Measurements from ENCODE around the gene HBE1.
"Not testable (repeated sequence)": the region's sequence is repeated elsewhere in the genome, so short reads cannot be mapped to it uniquely, and the experiment has no call there.

The HBE1 gene

GRCh38 chr11:5269715-5270147, at the start of gene HBE1:
Gene HBE1 (minus strand): TSS chr11:5269945. CDS start chr11:5269890, 55 bp downstream.
- no peak for DNase-seq

GRCh38 chr11:5317292-5317691, 47.5 kb upstream of the HBE1 start:
- DNase-seq, result no peak

DNA sequence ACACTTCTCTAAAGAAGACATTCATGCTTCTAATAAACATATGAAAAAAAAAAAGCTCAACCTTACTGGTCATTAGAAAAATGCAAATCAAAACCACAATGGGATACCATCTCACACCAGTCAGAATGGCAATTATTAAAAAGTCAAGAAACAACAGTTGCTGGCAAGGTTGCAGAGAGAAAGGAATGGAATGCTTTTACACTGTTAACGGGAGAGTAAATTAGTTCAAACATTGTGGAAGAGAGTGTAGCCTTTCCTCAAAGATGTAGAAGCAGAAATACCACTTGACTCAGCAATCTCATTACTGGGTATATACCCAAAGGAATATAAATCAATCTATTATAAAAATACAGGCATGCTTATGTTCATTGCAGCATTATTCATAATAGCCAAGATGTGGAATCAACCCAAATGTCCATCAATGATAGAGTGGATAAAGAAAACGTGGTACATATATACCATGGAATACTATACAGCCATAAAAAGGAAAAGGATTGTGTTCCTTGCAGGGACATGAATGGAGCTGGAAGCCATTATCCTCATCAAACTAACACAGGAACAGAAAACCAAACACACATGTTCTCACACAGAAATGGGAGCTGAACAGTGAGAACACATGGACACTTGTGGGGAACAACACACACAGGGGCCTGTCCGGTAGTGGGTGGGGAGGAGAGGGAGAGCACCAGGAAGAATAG, 43.7 kb upstream of the HBE1 start:
- not testable (repeated sequence) for DNase-seq

GRCh38 chr11:5310423-5310822, 40.7 kb upstream of the HBE1 start:
- no peak for DNase-seq

GRCh38 chr11:5307256-5308019, 37.7 kb upstream of the HBE1 start:
- no peak for DNase-seq

GRCh38 chr11:5304046-5304445, 34.3 kb upstream of the HBE1 start:
- DNase-seq, result no peak

DNA sequence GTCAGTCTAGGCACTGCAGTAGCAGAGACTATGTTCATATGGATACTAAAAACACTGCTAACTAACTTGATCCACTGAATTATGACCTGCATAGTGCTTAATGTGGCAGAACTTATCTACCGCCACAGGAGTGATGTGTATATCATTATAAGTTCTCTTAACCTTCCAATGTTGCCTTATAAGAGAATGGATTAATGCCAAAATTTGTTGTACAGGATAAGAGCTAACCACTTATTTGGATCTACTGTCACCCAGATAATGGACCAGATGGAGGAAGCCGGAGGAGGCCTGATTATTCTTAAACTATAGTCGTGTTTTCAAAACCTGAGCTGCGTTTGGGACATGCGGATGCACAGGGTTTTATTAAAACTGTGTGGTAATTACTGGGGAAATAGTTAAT, 33.9 kb upstream of the HBE1 start:
- DNase-seq, result no peak

DNA sequence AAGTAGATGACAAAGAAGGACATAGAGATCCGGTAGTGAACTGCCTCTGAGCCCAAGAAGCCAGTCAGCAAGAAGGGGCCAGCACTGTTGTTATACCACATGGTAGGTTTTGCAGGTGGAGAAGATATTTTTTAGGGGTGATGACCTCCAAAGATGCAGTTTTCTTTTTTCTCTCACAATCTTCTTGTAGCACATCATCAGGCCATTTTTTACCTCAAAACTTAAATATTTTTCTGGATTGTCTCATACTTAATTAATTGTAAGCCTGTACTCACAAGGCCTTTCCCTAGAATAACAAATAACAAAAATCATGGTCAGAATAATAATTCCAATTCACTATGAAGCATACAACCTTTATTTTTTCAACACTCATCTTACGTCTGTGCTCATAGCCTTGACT, 32.1 kb upstream of the HBE1 start, which contains the start of gene OR51B4:
Gene OR51B4, minus strand, starts transcription at position 101 of the 400 bp plus-strand sequence. Its CDS starts 0 bp downstream, at position 101.
- DNase-seq, result no peak

GRCh38 chr11:5300251-5300650, 30.5 kb upstream of the HBE1 start:
- DNase-seq, result no peak

DNA sequence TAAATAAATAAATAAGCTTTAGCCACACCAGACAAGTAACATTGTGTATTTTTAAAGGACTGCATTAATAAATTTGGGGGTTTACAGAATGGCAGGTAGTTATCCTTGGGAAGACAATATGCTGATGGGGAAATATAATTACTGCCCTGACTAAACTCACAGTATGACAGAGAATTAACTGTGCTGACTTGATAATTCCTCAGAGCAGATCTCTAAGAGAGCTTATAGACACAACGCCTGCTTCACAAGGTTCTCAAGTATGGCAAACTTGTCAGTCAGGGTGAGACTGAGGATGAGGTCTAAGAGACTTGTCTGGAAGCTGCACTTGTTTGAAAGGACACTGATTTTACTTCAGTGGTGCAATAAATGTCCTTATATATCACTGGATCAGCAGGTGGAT, 28.7 kb upstream of the HBE1 start:
- DNase-seq, result no peak

DNA sequence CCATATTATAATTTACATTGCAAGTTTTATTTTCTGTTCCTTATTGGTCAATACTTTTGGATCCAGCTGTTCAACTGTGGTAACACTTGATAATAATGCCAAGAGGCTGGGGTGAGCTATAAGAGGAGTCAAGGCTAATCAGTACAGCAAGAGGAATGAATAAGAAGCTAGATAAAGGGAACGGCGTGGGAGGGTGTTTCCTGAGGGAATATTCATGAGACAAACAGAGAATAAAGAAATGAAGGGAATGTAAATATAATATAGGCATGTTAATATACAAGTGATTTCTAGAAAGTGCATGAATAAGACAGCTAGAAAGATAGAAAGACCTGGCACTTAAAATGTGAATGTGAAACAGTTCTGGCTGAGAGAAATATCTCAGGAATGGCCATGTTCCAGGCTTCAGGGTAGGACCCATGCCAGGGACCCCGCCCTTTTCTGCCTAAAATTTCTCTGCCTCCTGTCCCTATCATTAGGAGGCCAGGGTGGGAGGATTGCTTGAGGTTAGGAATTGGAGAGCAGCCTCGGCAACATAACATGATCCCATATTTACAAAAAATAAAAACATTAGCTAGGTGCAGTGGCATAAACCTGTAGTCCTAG, 28.1 kb upstream of the HBE1 start:
- DNase-seq, result no peak

DNA sequence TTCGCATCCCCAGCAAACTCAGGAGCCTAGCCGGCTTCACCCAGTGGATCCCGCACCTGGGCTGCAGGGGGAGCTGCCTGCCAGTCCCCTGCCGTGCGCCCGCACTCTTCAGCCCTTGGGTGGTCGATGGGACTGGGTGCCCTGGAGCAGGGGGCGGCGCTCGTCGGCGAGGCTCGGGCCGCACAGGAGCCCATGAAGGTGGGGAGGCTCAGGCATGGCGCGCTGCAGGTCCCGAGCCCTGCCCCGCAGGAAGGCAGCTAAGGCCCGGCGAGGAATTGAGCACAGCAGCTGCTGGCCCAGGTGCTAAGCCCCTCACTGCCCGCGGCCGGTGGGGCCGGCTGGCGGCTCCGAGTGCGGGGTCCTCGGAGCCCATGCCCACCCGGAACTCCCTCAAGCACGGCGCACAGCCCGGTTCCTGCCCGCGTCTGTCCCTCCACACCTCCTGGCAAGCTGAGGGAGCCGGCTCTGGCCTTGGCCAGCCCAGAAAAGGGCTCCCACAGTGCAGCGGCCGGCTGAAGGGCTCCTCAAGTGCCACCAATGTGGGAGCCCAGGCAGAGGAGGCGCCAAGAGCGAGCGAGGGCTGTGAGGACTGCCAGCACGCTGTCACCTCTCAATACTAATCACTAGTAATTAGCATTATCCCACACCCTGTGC, 24.7 kb upstream of the HBE1 start:
- not testable (repeated sequence) for DNase-seq

GRCh38 chr11:5293028-5293427, 23.3 kb upstream of the HBE1 start:
- no peak for DNase-seq

- DNase-seq, result no peak
Observed at GRCh38 chr11:5291207-5291838, 21.6 kb upstream of the HBE1 start.

DNA sequence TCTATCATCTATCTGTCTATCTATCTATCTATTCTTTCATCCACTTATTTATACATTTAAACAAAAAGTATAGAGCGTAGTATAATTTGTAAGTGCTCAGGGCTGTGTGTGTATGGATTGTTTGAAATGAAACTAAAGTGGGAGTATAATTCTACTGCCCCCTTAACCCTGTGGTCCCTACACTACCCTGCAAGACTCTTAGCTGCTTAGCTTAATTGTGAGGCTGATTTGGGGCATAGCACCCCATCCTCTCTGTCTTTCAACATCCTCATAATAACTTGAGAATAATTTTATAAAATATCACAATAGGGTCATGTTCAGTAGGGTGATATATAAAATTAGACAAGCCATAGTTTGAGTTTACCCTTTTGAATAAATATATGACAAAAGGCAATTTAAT, 20.4 kb upstream of the HBE1 start:
- DNase-seq, result no peak

DNA sequence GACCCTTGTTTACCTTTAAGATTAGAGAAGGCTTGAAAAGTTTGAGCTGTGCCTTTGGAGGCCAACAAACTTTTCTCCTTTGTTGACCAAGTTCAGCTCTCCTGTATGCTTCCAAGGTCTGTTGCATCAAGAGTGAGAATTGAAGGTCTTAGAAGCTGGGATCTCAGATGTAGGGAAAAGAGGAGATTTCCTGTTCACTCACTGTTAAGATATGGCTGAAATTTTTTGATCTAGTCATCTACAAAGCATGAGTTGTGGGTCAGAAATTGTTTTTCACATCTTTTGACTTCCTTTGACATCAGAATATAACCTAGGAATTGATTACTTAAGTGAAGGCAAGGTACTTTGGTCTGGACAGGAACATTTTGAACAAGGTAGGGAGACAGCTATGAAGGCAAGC, 20.0 kb upstream of the HBE1 start:
- no peak for DNase-seq

DNA sequence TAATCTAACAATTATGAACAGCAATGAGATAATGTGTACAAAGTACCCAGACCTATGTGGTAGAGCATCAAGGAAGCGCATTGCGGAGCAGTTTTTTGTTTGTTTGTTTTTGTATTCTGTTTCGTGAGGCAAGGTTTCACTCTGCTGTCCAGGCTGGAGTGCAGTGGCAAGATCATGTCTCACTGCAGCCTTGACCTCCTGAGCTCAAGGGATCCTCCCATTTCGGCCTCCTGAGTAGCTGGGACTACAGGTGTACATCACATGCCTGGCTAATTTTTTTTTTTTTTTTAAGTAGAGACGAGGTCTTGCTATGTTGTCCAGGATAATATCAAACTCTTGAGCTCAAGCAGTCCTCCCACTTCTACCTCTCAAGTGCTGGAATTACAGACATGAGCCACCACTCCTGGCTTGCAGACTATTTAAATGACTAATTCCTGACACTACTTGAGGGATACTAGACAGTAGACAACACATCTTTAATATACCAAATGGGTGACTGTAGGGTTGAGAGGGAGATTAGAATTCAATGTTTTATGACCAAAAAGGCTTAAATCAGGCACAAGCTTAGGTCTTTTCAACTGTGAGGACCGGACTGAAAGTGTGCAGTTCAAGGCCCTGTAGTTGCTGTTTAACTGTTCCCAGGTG, 19.3 kb upstream of the HBE1 start:
- DNase-seq, result no peak

GRCh38 chr11:5288108-5288905, 18.6 kb upstream of the HBE1 start:
- DNase-seq, result no peak

GRCh38 chr11:5286901-5287300, 17.2 kb upstream of the HBE1 start:
- DNase-seq, result no peak

- DNase-seq, result no peak
Observed at GRCh38 chr11:5286351-5286750, 16.6 kb upstream of the HBE1 start.

GRCh38 chr11:5285703-5286340, 16.1 kb upstream of the HBE1 start:
- no peak for DNase-seq
